GM21447 (cell line): ENCODE data around the gene PRKCZ.

Source experiments
- ATAC-seq: cut with Tn5 transposase; IDR thresholded peaks from one replicate; pipeline ENCODE4 v1.9.1; 2021; ENCODE audit not compliant: unreplicated experiment

Gene PRKCZ

GRCh38 chr1:2060072-2060471, 9.9 kb downstream of the PRKCZ start:
- ATAC-seq, result no peak

GRCh38 chr1:2060535-2060934, 10.3 kb downstream of the PRKCZ start:
- no peak for ATAC-seq

- no peak for ATAC-seq
Observed at GRCh38 chr1:2061065-2061778, 11.0 kb downstream of the PRKCZ start.

GRCh38 chr1:2065699-2066098, 15.5 kb downstream of the PRKCZ start:
- no peak for ATAC-seq

- ATAC-seq, result no peak
Observed at GRCh38 chr1:2067393-2067792, 17.2 kb downstream of the PRKCZ start.

- no peak for ATAC-seq
Observed at GRCh38 chr1:2067981-2068380, 17.8 kb downstream of the PRKCZ start.

- no peak for ATAC-seq
Observed at GRCh38 chr1:2068951-2069350, 18.7 kb downstream of the PRKCZ start.

- no peak for ATAC-seq
Observed at GRCh38 chr1:2070016-2070415, 19.8 kb downstream of the PRKCZ start.

- ATAC-seq, result no peak
Observed at GRCh38 chr1:2070800-2071530, 20.8 kb downstream of the PRKCZ start.

- no peak for ATAC-seq
Observed at GRCh38 chr1:2072109-2072806, 22.0 kb downstream of the PRKCZ start.

- ATAC-seq, result no peak
Observed at GRCh38 chr1:2072891-2073290, 22.7 kb downstream of the PRKCZ start.

GRCh38 chr1:2073382-2074230, 23.4 kb downstream of the PRKCZ start:
- no peak for ATAC-seq

GRCh38 chr1:2074396-2074795, 24.2 kb downstream of the PRKCZ start:
- ATAC-seq, result no peak

GRCh38 chr1:2074944-2075740, 24.9 kb downstream of the PRKCZ start:
- no peak for ATAC-seq

- no peak for ATAC-seq
Observed at GRCh38 chr1:2076826-2077225, 26.6 kb downstream of the PRKCZ start.

- no peak for ATAC-seq
Observed at GRCh38 chr1:2078170-2078569, 28.0 kb downstream of the PRKCZ start.

GRCh38 chr1:2079396-2080085, 29.3 kb downstream of the PRKCZ start:
- no peak for ATAC-seq

GRCh38 chr1:2080140-2080539, 29.9 kb downstream of the PRKCZ start:
- no peak for ATAC-seq

- no peak for ATAC-seq
Observed at GRCh38 chr1:2080884-2081283, 30.7 kb downstream of the PRKCZ start.
